Stimulated activated CD4-positive, alpha-beta T cell treated with anti-CD3 and anti-CD28 coated beads, Interleukin-4, amount 100 ng/mL, for 1 hour (primary cell): Measurements from ENCODE around the gene MASP2.
"Not testable (repeated sequence)": the region's sequence is repeated elsewhere in the genome, so short reads cannot be mapped to it uniquely, and the experiment has no call there.

ENCODE experiments used
- DNase-seq: peaks from one replicate; pipeline ENCODE4 v3.0.0-alpha.2; 2020

Gene MASP2

GRCh38 chr1:11037019-11037739 lies 9.9 kb downstream of the MASP2 start:
- DNase-seq, result not testable (repeated sequence)

GRCh38 chr1:11031624-11032262 lies 15.3 kb downstream of the MASP2 start:
- no peak for DNase-seq

- DNase-seq, result no peak
These were observed 16.2 kb downstream of the MASP2 start for GRCh38 chr1:11030865-11031264.

GRCh38 chr1:11028018-11028417 lies 19.0 kb downstream of the MASP2 start:
- no peak for DNase-seq

- no peak for DNase-seq
These were observed 19.7 kb downstream of the MASP2 start for GRCh38 chr1:11027316-11027715.

GRCh38 chr1:11026903-11027302 lies 20.1 kb downstream of the MASP2 start:
- DNase-seq, result no peak

GRCh38 chr1:11026052-11026451 lies 21.0 kb downstream of the MASP2 start:
- DNase-seq, result no peak

- DNase-seq, result no peak
These were observed 21.4 kb downstream of the MASP2 start for GRCh38 chr1:11025618-11026017.

- DNase-seq, result no peak
These were observed 22.2 kb downstream of the MASP2 start for GRCh38 chr1:11024874-11025203.

- no peak for DNase-seq
These were observed 22.7 kb downstream of the MASP2 start for GRCh38 chr1:11024154-11024873.

GRCh38 chr1:11023201-11023600 lies 23.8 kb downstream of the MASP2 start:
- DNase-seq, result no peak

- no peak for DNase-seq
These were observed 27.1 kb downstream of the MASP2 start for GRCh38 chr1:11019971-11020370.

GRCh38 chr1:11019358-11019757 lies 27.7 kb downstream of the MASP2 start:
- not testable (repeated sequence) for DNase-seq

- no peak for DNase-seq
These were observed 33.9 kb downstream of the MASP2 start for GRCh38 chr1:11013160-11013531.

GRCh38 chr1:11012260-11013159 lies 34.5 kb downstream of the MASP2 start, which contains the start of gene TARDBP:
TARDBP (plus strand) TSS chr1:11012654; CDS start chr1:11013728, 1,074 bp downstream.
- peak; percentile 92 for DNase-seq

- DNase-seq, result no peak
These were observed 46.5 kb downstream of the MASP2 start for GRCh38 chr1:11000526-11000925.

- no peak for DNase-seq
These were observed 50.9 kb downstream of the MASP2 start for GRCh38 chr1:10996100-10996499.

GRCh38 chr1:10992864-10993263 lies 54.2 kb downstream of the MASP2 start:
- DNase-seq, result no peak

GRCh38 chr1:10992004-10992403 lies 55.0 kb downstream of the MASP2 start:
- DNase-seq, result not testable (repeated sequence)

GRCh38 chr1:10990828-10991227 lies 56.2 kb downstream of the MASP2 start:
- DNase-seq, result no peak

- DNase-seq, result not testable (repeated sequence)
These were observed 57.0 kb downstream of the MASP2 start for GRCh38 chr1:10989920-10990516.

GRCh38 chr1:10989095-10989494 lies 57.9 kb downstream of the MASP2 start:
- DNase-seq, result no peak
